ENCODE data around the gene PPP1R9A.

DNA sequence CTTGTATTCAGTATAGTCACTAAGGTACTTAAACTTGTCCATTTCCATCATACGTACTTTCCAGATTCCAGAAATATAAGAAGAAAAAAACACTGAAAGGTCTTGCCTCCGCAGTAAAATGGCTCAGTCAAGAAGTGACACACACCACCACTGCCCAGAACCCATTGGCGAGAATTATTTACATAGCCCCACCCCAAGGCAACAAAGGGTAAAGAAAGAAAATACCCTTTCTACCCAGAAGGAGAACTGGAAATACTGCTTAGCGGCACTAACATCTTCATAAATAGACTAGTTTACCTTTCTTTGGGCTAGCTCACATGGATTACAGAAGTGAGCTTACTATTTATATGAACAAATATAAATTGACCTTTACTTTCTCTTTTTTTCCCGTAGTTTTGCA lies 194.0 kb downstream of the PPP1R9A start:
- TF ChIP-seq POLR2A (IDR thresholded peaks at IDR 0.05; ENCODE audit: low read length): no peak
- no peak for TF ChIP-seq GATA1 (IDR thresholded peaks at IDR 0.05; ENCODE audit: low read depth, low read length)

Measured in erythroblast (primary cell).